Measurements from ENCODE around the gene POP4.

- no peak for TF ChIP-seq POLR2A (IDR thresholded peaks at IDR 0.05)
- no peak for TF ChIP-seq CTCF (IDR thresholded peaks at IDR 0.05)
- no peak for TF ChIP-seq POLR2AphosphoS5 (IDR thresholded peaks at IDR 0.05)
Measured at GRCh38 chr19:29565171-29565570, 40.9 kb upstream of the POP4 start.
